HS-5 (cell line): ENCODE data around the gene GALNT2.
A peak's percentile ranks its signal among the peaks of the same experiment; 100 is the strongest.

Experiments used
- DNase-seq: peaks from one replicate; pipeline ENCODE4 v3.0.0-alpha.2; 2012; ENCODE audit warnings: low read depth

Gene GALNT2

GRCh38 chr1:230147253-230148125 lies 80.5 kb downstream of the GALNT2 start:
- DNase-seq = no peak

DNA sequence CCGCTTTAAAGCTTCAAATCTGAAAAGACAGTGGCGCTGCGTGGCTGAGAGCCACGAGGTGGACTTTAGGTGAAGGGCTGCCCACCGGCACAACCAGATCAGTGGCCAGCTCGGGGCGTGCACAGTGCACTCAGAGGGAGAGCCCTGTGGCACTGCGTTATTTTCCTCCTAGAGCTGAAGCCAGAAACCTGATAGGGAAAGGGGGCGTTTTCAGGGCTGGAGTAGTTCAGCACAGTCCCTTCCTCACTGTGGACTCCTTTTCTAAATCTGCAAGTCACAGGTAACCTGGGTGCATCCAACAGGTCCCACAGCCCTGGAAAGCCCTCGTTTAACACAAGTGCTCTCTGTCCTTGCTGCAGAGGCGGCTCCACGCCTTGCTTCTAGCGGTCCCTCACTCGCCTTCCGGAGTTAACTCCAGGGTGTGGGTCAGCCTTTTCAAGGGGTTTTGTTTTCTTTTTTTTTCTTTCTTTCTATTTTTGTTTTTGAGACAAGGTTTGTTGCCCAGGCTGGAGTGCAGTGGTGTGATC lies 81.2 kb downstream of the GALNT2 start:
- no peak for DNase-seq

DNA sequence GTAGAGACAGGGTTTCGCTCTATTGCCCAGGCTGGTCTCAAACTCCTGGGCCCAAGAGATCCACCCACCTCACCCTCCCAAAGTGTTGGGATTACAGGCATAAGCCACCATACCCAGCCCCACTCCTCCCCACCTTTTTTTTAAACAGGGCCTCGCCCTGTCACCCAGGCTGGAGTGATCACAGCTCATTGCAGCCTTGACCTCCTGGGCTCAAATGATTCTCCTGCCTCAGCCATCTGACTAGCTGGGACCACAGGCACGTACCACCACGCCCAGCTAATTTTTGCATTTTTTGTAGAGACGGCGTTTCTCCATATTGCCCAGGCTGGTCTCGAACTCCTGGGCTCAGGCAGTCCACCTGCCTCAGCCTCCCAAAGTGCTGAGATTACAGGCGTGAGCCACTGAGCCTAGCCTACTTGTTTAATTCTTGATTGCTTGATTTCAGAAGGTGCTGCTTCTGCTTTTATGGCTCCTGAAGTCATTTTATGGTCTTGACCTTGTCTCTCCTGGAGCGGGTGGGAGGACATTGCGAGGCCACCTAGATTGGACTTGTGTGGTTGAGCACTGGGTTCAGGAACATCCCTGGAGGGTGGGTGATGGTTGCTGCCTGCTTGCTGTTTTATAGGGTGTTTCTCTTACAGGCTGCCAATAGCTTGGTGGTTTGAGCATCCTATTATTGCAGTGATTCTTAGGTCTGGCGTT lies 81.9 kb downstream of the GALNT2 start:
- DNase-seq = no peak

DNA sequence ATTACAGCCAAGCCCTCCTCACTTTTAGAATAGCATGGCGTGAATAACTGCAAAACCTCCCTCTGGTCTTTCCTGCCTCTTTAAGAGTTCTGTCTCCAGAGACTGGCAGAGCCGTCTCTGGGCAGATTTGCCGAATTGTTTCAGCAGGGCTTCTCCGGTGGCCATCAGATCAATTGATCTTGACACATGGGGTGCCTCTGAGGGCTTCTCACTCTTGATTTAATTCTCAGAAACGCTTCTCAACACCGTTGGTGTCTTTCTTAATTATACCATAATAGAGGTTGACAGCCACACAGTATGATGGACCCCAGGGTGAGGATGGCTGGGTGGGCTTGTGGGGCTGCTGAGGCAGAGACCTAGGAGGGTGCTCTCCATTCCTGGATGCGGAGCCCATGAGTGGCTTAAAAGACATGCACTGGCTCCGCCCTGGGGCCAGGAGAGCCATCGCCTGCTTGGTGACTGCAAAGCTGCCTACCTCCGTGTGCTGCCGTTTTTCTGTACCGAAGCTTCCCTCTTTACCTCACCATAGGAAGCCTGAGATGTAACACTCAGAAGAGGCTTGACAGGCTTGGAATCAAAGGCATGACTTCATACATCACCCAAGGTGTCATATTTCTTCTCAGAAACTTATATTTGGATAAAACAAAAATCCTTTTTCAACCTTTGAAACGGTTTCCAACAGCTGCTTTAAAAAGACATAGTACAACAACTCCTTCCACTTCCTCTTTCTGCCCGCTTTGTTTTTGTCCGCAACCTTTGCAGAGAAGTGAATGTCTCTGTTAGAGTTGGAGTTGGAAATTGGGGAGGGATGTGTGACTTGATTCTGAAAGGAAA lies 82.9 kb downstream of the GALNT2 start:
- DNase-seq = no peak

DNA sequence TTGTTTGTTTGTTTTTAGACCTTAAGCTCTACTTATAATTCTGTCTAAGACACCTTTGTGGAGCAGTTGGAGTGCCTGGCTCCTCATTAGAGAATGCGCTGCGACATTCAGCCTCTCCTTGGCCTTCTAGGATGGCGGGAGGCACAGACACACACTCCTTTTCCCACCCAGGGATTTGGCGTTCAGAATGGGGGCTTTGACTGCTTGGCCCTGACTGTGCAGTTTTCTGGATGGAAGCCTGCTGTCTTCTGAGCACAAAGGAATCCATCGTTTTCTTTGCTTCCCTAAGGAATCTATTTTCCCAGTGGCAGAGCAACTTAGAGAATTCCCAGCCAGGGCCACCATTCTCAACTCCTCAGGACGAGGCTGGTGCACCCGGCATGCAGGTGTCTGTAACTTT lies 83.6 kb downstream of the GALNT2 start:
- DNase-seq = no peak

DNA sequence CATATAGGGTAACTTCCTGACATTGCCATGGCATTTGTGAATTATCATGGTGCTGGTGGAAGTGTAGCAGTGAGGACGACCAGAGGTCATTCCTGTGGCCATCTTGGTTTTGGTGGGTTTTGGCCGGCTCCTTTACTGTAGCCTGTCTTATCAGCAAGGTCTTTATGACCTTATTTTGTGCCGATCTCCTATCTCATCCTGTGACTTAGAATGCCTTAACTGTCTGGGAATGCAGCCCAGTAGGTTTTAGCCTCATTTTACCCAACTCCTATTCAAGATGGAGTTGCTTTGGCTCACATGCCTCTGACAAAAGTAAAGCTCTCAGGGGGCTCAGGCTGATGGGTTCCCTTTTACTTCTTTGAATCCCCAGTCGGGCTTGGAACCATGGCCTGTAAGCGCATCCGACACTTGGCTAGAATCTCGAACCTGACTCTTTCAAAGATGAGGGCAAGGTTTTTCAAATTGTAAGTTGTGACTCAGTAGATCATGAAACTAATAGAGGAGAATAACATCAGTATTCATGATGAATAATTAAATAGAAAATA lies 85.0 kb downstream of the GALNT2 start:
- no peak for DNase-seq

- no peak for DNase-seq
Measured at GRCh38 chr1:230152999-230153398, 86.0 kb downstream of the GALNT2 start.

DNA sequence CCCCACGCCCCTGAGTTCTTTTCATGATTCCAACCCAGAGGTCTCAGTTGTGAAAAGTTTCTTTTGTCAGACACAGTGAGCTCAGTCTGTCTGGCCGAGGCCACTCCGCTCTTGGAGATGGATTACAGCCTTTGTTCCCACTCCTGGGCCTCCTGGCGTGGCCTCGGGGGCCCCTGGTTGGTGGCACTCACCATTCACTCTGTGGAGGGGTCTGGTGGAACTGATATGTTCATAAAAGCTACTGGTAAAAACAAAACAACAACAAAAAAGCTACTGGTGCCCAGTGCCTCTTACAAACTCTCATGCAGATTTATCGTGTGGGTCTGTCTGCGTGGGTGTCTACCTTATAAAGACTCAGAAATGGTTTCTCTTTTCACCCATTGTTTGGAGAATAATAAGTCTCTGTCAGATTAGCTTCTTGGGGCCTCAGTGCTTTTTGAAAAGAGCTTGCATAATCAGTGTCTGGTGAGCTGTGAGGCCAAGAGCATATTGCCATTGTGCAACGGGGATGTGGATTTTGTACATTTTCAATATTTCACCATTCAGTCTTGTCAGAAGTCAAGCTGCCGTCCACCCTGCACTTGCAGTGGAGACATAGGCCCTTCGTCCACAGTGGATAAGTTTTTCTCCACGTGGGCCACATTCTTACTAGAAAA lies 86.7 kb downstream of the GALNT2 start:
- DNase-seq = no peak

DNA sequence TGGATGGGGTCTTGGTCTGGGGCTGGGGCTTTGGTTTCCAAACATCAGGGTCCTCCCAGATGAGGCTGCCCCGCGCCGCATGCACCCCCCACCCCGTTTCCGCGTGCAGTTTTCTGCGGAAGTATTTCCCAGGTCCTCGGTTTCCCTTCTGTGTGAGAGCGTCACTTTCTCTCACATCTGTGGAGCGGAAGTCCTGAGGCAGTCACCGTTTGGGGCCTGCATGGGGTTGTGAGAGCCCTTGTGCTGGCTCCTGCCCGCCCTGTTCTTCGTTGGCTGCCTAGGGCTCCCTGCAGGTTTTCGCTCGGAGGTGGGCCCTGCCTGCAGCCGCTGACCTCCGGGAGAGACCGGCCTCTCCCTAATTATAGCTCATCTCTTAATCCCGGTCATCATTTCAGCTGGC lies 88.0 kb downstream of the GALNT2 start:
- no peak for DNase-seq

DNA sequence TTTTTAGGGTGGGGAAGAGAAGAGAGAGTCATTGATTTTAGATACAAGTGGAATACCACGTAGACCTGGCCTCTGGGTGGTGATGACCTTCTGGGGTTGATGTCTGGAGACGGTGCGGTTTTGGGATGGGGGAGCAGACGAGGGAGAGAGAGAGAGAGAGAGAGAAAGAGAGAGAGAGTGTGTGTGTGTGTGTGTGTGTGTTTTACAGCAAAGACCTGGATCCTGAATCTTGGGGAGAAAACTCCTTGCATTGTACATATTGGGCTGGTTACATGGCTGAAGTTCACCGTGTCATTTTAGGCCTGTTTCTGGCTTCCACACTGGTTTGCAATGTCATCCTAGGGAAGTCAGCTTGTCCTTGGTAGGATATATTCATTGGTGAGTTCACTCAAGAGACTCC lies 89.0 kb downstream of the GALNT2 start:
- DNase-seq = no peak

- DNase-seq = no peak
Measured at GRCh38 chr1:230156536-230156935, 89.5 kb downstream of the GALNT2 start.

DNA sequence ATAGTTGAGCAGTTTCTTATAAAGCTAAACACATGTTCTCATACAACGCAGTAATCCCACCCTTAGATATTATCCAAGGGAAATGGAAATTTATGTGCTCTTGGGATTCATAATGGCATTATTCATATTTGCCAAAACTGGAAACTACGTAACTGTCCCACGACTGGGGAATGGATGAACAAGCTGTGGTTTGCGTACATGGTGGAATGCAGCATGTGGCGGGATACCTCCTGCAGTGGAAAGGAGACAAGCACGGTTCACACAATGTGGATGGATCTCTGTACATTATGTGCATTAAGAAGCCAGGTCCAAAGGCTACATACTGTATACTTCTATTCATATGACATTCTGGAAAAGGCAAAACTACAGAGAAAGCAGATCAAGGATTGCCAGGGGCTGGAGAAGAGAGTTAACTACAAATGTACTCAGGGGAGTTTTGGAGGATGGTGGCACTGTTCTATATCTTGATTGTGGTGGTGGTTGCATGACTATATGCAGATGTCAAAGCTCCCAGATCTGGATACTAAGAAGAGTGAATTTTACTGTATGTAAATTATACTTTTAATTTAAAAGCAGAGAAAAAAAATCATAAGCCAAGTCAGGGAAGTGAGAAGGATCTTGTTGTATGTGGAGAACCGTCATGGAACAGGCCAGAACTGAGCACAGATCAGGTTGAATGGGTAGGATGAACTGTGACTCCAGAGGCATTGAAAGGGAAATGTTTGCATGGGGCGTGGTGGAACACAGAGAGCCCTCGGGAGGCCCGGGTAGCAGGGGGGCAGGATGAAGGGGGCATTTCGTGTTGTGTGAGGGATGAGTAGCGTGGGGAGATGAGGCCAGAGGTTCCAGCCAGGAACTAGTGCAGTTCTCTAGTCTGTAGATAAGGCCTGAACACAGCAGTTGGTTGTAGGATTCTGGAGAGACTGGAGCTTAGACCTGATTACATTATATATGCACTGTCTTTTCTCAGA lies 90.7 kb downstream of the GALNT2 start:
- DNase-seq = no peak

GRCh38 chr1:230158415-230159291 lies 91.6 kb downstream of the GALNT2 start:
- DNase-seq = no peak

DNA sequence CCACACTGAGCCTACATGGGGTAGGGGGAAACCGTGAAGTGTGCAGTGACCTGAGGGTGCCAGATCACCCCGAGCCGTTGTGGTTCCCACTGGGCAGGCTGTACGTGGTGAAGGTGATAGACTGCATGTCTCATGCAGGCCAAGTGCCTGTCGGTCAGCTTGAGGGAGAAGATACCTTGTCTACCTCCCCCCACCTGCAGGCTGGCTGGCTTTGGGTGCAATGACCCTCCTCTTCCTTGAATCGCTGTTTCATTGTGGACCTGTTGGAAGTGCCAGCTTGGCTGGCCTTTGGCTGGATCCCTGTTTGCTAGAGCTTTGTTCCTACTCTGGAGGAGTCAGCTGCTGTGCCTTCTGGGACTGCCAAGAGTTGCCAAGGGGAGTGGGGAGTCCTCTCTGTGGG lies 92.5 kb downstream of the GALNT2 start:
- no peak for DNase-seq

- no peak for DNase-seq
Measured at GRCh38 chr1:230160957-230161771, 94.1 kb downstream of the GALNT2 start.

DNA sequence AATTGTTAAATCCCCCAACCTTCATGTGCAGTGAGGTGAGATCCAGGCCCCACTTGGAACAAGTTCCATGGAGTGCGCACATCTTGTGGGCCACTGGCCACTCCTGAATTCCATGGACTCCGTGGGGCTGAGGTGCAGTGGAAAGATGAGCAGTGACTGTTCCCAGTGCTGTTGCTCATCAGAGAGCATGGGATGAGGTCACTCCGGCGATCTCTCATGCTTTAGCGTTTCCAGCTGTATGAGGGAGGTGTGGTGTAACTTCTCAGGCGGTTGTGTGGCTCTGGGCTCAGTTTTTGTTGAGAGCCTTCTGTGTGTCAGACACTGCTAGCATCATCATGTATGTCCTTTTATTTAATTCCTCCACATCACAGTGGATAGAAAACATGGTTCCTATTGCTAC lies 96.2 kb downstream of the GALNT2 start:
- DNase-seq = peak; percentile 62

GRCh38 chr1:230163719-230164118 lies 96.7 kb downstream of the GALNT2 start:
- no peak for DNase-seq

- DNase-seq = no peak
Measured at GRCh38 chr1:230165536-230165935, 98.5 kb downstream of the GALNT2 start.
